ENCODE measurements around the gene EFCAB14.
"Not testable (repeated sequence)": the region's sequence is repeated elsewhere in the genome, so short reads cannot be mapped to it uniquely, and the experiment has no call there.

The EFCAB14 gene

DNA sequence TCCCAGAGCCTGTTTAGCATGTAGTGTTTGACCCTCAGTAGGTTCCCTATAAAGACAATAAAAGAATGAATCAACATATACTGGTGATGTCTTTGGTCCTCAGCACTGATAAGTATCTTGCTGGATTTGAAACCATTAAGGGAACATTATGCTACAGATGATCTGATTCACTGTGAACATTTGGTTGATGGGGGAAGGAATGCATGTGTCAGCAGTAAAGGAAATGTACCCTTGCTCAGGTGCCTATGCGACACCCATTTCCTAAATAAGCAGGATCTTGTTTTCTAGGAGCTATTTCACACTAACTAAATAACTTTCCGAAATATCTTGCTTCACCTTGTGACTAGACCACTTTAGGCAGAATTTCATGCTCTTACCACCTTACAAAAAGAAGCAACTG, 34.2 kb downstream of the EFCAB14 start:
- no peak for DNase-seq (ENCODE audit: low read depth)

DNA sequence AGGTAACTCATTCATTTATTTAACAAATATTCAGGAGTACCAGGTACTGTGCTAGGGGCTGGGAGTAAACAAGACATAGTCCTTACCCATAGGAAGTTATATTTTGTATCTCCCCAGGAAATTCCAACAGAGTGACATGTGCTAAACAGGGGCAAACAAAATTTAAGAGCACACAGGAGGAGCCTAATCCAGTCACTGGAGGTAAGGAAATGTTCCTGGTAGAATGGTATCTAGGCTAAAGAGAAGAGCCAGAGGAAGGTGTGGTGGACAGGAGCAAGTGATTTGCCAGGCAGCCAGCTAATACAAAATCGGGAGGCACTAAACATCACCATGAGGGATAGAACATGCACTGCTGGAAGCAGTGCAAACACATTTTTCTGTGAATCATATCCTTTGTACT, 36.9 kb downstream of the EFCAB14 start:
- DNase-seq (ENCODE audit: low read depth): no peak

DNA sequence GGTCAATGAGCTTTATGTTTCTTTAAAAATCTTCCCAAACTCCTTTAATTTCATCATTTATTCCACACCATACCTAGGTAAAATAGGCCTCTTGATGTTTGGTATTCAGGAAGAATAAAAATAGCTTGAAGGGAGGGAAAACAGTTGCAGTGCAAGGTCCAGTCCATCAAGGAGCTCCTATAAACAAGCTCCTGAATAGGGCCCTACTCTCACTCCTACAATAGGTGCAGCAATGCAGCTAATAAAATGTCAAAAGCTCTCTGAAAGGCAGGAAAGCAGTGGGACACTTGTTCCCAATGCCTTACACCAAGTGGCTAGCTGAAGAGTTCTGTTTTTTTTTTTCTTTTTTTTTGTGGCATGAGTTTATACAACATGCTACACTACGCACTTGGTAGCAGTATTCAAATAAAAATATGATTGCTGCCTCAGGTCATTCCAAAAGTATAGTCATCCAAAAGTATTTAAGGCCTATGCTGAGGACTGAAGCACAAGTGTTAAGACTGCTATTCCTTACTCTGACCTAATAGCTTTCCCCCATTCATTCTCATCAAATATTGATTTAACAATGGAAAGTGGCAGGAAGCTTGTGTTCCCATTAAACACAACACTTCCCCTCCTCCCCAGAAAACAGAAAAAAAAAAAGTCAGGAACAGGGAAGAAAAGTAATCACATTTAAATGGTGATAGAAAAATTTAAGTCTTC, 37.4 kb downstream of the EFCAB14 start:
- DNase-seq (ENCODE audit: low read depth): no peak

DNA sequence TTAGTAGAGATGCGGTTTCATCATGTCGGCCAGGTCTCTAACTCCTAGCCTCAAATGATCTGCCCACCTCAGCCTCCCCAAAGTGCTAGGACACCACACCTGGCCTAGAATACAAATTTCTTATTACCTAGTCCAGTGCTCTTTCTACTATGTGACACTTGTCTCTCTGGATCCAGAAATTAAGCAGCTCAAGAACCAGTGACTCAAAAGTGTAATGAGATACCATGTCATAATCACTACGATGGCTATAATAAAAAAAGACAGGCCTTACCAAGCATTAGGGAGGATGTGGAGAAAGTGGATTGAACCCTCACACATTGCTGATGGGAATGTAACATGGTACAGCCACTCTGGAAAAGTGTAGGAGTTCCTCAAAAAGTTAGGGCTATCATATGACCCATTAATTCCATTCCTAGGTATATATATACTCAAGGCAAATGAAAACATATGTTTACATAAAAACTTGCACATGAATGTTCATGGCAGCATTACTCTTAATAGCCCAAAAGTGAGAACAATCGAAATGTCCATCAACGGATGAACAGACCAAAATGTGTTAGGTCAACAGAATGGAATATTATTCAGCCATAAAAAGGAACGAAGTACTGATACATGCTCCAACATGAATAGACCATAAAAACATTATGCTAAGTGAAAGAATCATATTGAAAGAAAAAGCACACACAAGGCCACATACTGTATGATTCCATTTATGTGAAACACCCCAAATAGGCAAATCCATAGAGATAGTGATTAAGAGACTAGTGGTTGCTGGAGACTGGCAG, 38.9 kb downstream of the EFCAB14 start:
- DNase-seq (ENCODE audit: low read depth): no peak

DNA sequence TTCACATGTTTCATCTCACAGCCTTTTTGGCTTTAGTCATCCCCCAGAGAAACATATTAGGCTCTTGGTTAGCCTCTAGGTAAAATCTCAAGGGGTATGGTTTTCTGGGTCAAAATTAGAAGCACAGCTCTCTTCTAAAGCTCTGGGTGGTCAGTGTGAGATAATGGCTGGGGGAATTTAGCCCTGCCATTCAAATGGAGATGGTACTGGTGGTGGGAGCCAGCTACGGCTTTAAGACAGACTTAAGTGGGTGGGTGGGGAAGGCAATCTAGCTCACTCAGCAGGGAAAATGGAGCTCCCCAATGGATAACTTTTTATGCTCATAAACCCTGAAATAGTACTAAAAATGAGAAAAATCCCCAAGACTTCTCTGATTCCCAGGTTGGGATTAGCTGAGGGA, 41.6 kb downstream of the EFCAB14 start:
- DNase-seq (ENCODE audit: low read depth): no peak

DNA sequence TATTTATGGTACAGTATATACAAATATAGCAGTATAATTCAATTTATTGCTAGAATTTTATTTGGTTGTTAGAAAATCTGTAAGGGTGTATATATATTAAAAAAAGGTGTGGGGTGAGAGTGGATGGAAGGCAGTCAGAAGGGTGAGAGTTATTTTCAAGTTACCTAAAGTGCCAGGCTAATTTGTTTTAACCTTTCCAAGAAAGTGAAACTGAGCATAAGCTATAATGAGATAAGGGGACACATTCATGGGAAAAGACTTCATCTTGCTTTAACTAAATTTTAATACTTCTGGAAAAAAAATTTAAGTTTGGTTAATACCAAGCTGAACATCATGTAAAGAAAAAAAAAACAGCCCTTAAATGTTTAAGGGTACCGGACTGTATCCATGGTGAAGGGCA, 42.4 kb downstream of the EFCAB14 start:
- no peak for DNase-seq (ENCODE audit: low read depth)

DNA sequence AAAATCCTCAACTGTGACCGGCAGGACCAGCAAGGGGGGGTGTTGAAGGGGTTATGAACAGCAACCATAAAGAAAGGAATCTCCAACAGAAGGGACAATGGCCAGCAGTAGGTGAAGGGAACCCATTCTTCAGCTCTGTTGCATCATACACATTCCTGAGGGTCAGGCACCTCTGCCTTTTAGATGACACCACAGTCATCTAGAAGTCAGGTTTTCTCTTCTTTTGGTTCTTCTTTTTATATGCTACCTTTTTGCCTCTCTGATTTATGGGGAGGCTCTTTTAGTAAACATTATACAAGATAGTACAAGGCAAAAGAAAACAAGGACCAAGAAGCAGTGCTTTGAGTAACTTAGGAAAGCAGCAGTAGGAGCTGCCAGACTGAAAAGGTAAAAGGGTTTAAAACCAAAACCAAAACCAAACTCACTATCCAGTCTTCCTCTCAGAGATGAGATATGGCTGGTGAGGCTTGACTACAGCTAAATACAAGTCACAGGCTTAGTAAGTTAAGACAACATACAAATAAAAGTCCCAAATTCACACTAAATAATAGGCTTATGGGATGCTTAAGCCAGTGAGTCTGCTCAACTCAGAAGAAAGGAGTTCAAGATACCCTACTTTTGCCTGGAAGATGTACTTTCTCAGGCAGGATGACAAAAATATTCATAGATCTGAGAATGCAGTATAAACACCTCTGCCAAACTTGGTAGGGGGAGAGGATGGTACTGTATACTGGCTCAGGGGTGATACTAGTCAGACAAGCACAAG, 43.2 kb downstream of the EFCAB14 start:
- no peak for DNase-seq (ENCODE audit: low read depth)

DNA sequence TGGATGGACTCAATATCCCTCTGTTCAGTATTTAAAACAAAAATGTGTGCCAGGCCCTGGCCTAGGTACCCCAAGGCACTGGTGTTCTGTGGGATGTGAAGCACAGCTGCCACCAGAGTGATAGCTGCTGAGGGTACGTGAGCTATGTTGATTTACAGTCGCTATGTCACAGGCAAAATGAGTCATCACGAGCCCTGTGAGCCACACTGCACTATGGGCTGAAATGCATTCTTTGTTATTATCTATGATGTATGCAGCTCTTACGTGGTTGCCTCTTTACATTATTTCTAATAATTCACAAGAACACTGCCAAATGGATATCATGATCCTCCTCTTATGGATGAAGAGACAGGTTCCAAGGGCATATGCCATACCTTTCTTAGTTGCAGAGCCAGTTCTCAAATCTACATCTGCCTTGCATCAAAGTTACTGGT, 45.1 kb downstream of the EFCAB14 start:
- DNase-seq (ENCODE audit: low read depth): no peak

DNA sequence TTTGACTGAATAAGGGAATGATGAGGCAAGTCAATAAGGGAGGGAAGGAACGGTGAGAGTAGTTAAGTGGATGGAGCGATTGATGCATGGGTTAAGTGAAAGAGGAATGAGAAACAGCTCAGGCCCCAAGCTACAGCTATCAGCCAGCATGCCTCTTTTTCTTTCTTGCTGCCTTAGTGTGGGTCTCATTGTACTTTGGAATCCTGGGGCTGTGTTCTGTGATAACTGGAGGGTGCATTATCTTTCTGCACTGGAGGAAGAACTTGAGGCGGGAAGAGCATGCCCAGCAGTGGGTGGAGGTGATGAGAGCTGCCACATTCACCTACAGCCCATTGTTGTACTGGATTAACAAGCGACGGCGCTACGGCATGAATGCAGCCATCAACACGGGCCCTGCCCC, 46.2 kb downstream of the EFCAB14 start:
- no peak for DNase-seq (ENCODE audit: low read depth)

DNA sequence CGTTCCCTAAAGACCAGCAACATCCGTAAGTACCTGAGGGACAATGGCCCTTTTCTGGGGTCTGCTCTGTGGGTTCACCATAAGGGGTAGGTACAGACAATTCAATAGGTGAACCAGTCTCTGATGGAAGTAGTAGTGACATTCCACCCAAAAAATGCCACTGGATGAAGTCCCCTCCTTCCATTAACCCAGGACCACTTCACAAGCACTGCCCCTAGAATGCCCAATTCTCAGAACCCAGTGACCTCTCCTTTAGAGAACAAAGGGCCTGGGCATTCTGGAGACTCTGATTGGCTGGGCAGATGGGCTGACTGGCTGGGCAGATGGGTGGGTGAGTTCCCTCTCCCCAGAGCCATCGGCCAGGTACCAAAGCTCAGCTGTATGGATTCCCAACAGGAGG, 47.4 kb downstream of the EFCAB14 start, which contains the start of gene TEX38:
Gene TEX38, plus strand, starts transcription at position 301 of the 400 bp plus-strand sequence. Its CDS starts 81 bp downstream, at position 382.
- DNase-seq (ENCODE audit: low read depth): no peak

DNA sequence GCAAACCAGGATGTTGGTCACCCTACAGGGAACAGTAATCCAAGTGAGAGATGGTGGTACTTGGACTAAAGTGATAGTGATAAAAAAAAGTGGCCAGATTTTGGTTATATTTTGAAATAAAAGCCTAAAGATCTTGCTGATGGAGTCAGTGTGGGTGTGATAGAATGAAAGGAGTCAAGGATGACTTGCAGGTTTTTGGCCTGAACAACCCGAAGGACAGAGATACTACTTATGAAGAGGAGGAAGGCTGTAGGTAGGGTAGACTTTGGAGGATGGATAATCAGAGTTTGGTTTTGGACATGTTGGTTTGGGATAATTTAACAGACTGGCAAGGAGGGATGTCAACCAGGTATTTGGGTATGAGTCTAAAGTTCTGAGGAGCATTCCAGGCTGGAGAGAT, 48.8 kb downstream of the EFCAB14 start:
- DNase-seq (ENCODE audit: low read depth): no peak

DNA sequence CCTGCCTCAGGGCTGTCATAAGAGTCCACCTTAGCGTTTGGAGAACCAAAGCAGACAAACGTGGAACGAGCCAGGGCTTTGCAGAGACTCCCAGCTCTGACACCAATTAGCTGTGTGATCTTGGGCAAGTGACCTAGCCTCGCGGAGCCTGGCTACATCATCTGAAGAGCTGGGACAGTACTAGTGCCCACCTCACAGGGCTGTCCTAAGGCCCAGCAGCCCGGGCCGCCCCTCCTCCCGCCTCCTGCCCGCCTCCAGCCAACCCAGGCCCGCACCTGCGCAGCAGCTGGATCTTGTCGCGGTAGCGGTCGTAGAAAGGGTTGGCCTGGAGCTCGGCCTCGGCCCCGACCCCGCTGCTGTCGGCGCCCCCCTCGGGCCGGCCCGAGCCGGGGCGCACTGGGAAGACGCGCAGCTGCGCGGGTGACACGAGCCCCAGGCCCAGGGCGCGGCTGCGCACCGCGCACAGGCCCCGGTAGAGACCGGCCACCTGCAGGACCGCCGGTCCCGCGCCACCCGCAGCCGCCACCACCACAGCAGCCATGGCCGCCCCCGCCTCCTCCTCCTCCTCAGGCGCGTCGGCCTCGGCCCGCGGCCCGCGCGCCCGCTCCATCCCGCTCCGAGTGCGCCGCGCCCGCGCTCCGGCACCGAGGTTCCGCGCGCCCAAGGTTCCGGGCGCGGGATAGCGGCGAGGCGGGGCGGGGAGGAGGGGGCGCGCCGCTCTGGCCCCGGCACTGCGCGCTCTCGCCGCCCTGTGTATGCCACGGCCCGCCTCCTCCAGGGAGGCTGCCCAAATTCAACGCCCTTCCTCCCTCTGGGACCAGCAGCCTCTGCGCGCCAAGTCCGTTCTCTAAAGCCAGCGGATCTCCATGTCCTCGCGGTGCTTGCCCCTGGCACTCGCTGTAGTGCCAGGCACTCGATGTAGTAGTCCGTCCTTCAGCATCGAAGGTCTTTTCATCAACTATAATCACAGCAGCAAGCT, 50.8 kb downstream of the EFCAB14 start, which contains the start of gene ATPAF1:
Gene ATPAF1, minus strand, starts transcription at position 583 of the 979 bp plus-strand sequence. Its CDS starts 42 bp downstream, at position 541.
- peak; percentile 50 for DNase-seq (ENCODE audit: low read depth)

DNA sequence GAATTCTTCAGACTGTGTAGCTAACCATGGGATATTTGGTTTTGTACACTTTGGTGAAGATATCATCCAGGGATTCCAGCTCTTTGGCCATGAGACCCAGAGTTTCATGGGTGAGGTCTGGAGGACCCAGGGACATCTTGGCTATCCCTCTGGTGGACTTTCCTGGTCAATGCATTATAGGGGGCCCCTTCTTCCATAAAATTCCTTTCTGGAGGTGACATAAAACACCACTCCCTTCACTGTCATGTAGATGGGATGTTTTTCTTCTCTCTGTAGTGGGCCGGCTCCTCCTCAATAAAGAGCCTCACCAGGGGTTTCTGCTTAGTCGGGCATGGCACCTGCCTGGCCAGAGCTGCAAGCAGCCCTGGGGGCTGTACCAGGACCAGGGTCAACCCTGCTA, 52.9 kb downstream of the EFCAB14 start:
- DNase-seq (ENCODE audit: low read depth): no peak

DNA sequence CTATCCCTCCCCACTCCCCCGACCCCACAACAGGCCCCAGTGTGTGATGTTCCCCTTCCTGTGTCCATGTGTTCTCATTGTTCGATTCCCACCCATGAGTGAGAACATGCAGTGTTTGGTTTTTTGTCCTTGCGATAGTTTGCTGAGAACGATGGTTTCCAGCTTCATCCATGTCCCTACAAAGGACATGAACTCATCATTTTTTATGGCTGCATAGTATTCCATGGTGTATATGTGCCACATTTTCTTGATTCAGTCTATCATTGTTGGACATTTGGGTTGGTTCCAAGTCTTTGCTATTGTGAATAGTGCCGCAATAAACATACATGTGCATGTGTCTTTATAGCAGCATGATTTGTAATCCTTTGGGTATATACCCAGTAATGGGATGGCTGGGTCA, 56.0 kb downstream of the EFCAB14 start:
- not testable (repeated sequence) for DNase-seq (ENCODE audit: low read depth)

DNA sequence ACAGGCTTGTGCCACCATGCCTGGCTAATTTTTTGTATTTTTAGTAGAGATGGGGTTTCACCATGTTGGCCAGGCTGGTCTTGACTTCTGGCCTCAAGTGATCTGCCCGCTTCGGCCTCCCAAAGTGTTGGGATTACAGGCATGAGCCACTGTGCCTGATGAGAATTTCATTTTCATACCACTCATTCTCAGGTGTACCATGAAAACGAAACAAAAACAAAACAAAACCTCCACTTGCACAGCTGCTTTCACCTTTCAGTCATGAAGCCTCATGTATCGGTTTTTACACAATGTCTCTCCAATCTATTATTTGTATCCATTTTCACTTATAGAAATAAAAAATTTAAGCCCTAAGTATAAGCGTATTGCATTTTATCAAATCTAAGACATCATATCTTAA, 58.8 kb downstream of the EFCAB14 start:
- DNase-seq (ENCODE audit: low read depth): not testable (repeated sequence)

DNA sequence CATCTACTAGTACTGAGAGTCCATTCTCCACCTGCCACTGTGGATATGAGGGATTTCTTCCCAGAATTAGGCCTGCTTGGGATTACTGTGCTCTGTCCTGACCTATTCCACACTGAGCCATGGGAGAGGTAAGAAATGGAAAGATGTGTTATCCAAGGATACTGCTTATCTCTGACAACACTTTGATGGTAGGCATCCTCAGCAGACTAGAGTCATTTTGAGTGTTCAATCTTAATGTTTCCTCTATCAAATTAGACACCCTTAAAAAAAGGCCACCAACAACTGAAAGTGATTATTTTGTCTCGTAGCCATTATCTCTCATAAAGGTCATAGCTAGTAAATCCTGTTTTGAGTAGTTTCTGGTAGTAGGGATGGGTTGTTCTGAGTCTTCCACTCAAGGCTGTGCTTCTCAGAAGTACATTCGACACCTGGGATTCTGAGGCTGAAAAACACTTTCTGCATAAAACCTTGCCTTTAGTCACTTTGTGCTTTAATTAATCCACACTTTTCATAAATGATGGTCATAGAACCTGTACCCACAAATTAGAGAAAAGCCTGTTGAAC, 59.5 kb downstream of the EFCAB14 start:
- no peak for DNase-seq (ENCODE audit: low read depth)

DNA sequence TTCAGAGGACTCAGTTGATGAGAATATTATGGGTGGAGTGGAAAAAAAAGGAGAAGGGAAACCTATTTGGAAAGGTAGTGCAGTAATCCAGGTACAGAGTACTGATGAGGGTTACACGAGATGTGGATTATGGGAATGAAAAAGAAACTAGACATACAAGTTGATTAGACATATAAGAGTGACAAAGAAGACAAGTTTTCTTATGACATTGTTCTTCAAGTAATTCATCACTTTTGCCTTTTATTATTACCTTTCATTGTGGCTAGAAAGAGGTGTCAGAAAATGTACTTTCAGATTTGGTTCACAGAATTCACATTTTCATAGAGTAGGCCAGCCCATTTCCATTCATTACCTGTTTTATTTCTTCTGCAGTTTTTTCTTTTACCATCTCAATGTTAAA, 61.1 kb downstream of the EFCAB14 start:
- DNase-seq (ENCODE audit: low read depth): no peak

DNA sequence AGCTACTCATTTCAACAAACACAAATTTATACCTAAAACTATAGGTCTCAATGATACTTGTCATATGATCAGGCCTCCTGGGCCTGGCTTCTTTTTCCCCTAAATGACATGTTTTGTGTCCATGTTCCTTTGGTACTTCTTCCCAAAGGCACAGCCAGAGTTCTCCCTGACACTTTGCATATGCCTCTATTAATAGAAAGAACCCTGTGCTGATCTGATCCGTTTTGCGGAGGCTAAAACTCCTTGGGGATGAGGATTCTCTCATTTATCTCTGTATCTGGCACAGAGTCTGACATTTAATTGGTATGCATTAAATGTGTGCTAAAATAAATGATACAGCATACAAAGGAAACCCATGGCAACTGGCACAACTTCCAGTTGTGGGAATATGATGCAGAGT, 62.3 kb downstream of the EFCAB14 start:
- DNase-seq (ENCODE audit: low read depth): no peak

DNA sequence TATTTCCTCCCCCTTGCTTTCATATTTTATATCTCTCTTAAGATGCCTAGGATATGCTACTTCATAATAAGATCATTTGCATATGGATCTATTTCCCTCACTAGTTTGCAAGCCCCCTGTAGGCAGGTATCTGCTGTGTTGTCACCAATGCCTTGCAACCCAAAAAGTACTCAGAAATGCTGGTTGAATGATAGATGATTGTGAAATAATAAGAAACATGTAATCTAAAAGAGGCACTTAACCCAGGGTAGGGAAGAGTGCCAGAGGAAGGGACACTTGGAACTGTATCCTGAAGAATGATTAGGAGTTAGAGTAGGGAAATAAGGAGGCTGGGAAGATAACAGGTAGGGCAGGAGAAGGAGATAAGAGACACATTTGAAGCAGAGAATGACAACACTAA, 63.1 kb downstream of the EFCAB14 start:
- no peak for DNase-seq (ENCODE audit: low read depth)

DNA sequence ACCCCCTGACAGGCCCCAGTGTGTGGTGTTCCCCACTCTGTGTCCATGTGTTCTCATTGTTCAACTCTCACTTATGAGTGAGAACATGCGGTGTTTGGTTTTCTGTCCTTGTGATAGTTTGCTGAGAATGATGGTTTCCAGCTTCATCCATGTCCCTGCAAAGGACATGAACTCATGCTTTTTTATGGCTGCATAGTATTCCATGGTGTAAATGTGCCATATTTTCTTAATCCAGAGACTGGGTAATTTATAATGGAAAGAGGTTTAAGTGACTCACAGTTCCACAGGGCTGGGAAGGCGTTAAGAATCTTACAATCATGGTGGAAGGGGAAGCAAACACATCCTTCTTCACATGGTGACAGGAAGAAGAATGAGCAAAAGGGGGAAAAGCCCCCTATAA, 64.2 kb downstream of the EFCAB14 start:
- not testable (repeated sequence) for DNase-seq (ENCODE audit: low read depth)

DNA sequence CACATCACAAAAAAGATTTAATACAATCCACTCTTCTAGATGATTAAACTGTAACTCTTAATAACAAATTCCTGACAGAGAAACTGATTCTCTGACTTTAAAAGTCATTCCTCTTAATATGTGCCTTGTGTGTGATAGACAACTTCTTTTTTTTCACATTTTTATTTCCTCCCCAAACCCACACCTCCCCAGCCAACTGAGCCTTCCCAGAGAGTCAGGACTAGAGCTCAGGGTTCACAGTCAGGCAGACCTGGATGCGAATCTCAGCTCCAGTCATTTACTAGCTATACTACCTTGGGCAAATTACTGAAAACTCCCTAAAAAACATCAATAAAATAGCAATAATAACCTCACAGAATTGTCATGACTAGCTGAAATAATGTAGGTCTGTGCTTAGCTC, 64.9 kb downstream of the EFCAB14 start:
- no peak for DNase-seq (ENCODE audit: low read depth)

Measured in activated T-cell treated with anti-CD3 and anti-CD28 coated beads for 24 hours (primary cell).